PC-3 (cell line): ENCODE measurements around the gene UBASH3B. TPM values are rescaled to one million over a fixed set of nuclear protein-coding genes. Genes with fewer than 3 reads are reported as not detected.
A peak's percentile ranks its signal among the peaks of the same experiment; 100 is the strongest.
"Not testable (repeated sequence)": the region's sequence is repeated elsewhere in the genome, so short reads cannot be mapped to it uniquely, and the experiment has no call there.

Experiments
- ATAC-seq: fragments of 200-7000 bp; cut with Tn5 transposase; 2 replicates; pipeline ENCODE4 v1.9.1; 2020; ENCODE audit warnings: mild to moderate bottlenecking, moderate library complexity
- Bru-seq: library from RNA; stranded (reverse); fragments of 400-500 nt; gene quantifications from one replicate; lab custom pipeline; 2021; lab: Mats Ljungman, UMichigan
- BruChase-seq, 2 experiments: library from RNA; stranded (reverse); fragments of 400-500 nt; gene quantifications; one replicate each; lab custom pipeline; 2021; lab: Mats Ljungman, UMichigan
- BruUV-seq: library from RNA; stranded (reverse); fragments of 400-500 nt; replicated peaks from 2 replicates; lab custom pipeline; 2021; lab: Mats Ljungman, UMichigan
- CTCF ChIA-PET: fragments of 300-600 bp; sonication (Branson Sonifier 250); formaldehyde crosslinking; loops from one replicate; lab custom pipeline; 2022; ENCODE audit warnings: antibody characterized with exemption; lab: Charles Lee
- POLR2A ChIA-PET: fragments of 300-600 bp; sonication (Branson Sonifier 250); formaldehyde crosslinking; loops from one replicate; lab custom pipeline; 2022; ENCODE audit warnings: antibody characterized with exemption; ENCODE audit not compliant: unreplicated experiment; lab: Charles Lee
- DNase-seq: peaks from one replicate; pipeline ENCODE4 v3.0.0-alpha.2; 2015
- H2AFZ ChIP-seq: fragments of 300-600 bp; sonication (generic); 2 replicates; pipeline ENCODE4 v1.6.0; 2016; ENCODE audit warnings: antibody characterized with exemption, low read length
- H3F3A ChIP-seq: fragments of 300-600 bp; sonication (generic); one replicate; pipeline ENCODE4 v1.6.0; 2017; ENCODE audit warnings: antibody characterized with exemption, low read length, control low read depth, mild to moderate bottlenecking; ENCODE audit not compliant: unreplicated experiment
- H3K27ac ChIP-seq: fragments of 300-600 bp; sonication (generic); 2 replicates; pipeline ENCODE4 v1.5.1; 2016; ENCODE audit warnings: mild to moderate bottlenecking, low read length
- H3K27me3 ChIP-seq: fragments of 300-600 bp; sonication (generic); 2 replicates; pipeline ENCODE4 v1.6.1; 2016; ENCODE audit warnings: low read length, mixed read lengths
- H3K36me3 ChIP-seq: fragments of 300-600 bp; sonication (generic); 2 replicates; pipeline ENCODE4 v1.6.1; 2016; ENCODE audit warnings: low read depth, mixed run types, low read length, mixed read lengths
- H3K4me1 ChIP-seq: fragments of 300-600 bp; sonication (generic); 2 replicates; pipeline ENCODE4 v1.5.1; 2016; ENCODE audit warnings: low read length; ENCODE audit not compliant: insufficient read depth
- H3K4me2 ChIP-seq: fragments of 300-600 bp; sonication (generic); 2 replicates; pipeline ENCODE4 v1.6.0; 2016; ENCODE audit warnings: low read length
- H3K4me3 ChIP-seq: fragments of 300-600 bp; sonication (generic); 2 replicates; pipeline ENCODE4 v1.5.1; 2016; ENCODE audit warnings: mild to moderate bottlenecking, low read length, mixed read lengths
- H3K79me2 ChIP-seq: fragments of 300-600 bp; sonication (generic); 2 replicates; pipeline ENCODE4 v1.6.1; 2017; ENCODE audit warnings: low read length, mixed read lengths
- H3K9ac ChIP-seq: fragments of 300-600 bp; sonication (generic); 2 replicates; pipeline ENCODE4 v1.6.0; 2016; ENCODE audit warnings: mild to moderate bottlenecking, low read length
- H3K9me2 ChIP-seq: fragments of 300-600 bp; sonication (generic); replicated peaks from 2 replicates; pipeline ENCODE4 v1.6.1; 2016; ENCODE audit warnings: mixed run types, low read length, mixed read lengths
- H3K9me3 ChIP-seq: fragments of 300-600 bp; sonication (generic); 2 replicates; pipeline ENCODE4 v1.6.1; 2016; ENCODE audit warnings: low read length, mixed read lengths
- H4K20me1 ChIP-seq: fragments of 300-600 bp; sonication (generic); 2 replicates; pipeline ENCODE4 v1.6.1; 2016; ENCODE audit warnings: low read length, mixed read lengths
- EZH2 ChIP-seq: fragments of 300-600 bp; sonication (generic); IDR thresholded peaks from one replicate; pipeline ENCODE4 v1.6.1; 2017; ENCODE audit warnings: antibody characterized with exemption, mild to moderate bottlenecking, low read length; ENCODE audit not compliant: unreplicated experiment
- EZH2phosphoT487 ChIP-seq: fragments of 300-600 bp; sonication (generic); IDR thresholded peaks from 2 replicates; pipeline ENCODE4 v1.6.1; 2018; ENCODE audit warnings: mild to moderate bottlenecking, antibody characterized with exemption, low read length, borderline replicate concordance
- intact Hi-C: fragments of 100-400 bp; cut with micrococcal nuclease; formaldehyde crosslinking; loops from 2 replicates; pipeline ENCODE4 v1.9.0; 2023
- long read RNA-seq: library from polyadenylated mRNA; unstranded; transcript quantifications from one replicate; pipeline ENCODE4 v2.0.0, GENCODE V29; 2021; ENCODE audit not compliant: unreplicated experiment
- total RNA-seq: library from RNA; depleted of rRNA; stranded (reverse); fragments of >200 nt; gene quantifications from 2 replicates; pipeline ENCODE4 v1.2.3, GENCODE V29; 2014; rRNA removed
- TF ChIP-seq, protein P1 (sequence below): fragments of 300-600 bp; sonication (generic); conservative IDR thresholded peaks from 2 replicates; pipeline ENCODE4 v1.5.1; 2017; ENCODE audit warnings: antibody characterized with exemption, low read depth, mild to moderate bottlenecking, low read length

Gene UBASH3B, protein sequence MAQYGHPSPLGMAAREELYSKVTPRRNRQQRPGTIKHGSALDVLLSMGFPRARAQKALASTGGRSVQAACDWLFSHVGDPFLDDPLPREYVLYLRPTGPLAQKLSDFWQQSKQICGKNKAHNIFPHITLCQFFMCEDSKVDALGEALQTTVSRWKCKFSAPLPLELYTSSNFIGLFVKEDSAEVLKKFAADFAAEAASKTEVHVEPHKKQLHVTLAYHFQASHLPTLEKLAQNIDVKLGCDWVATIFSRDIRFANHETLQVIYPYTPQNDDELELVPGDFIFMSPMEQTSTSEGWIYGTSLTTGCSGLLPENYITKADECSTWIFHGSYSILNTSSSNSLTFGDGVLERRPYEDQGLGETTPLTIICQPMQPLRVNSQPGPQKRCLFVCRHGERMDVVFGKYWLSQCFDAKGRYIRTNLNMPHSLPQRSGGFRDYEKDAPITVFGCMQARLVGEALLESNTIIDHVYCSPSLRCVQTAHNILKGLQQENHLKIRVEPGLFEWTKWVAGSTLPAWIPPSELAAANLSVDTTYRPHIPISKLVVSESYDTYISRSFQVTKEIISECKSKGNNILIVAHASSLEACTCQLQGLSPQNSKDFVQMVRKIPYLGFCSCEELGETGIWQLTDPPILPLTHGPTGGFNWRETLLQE
- total RNA-seq (148 and 178 TPM in 2 replicates), Bru-seq, nascent RNA (percentile 83 among the genes with signal in this experiment), BruChase-seq, experiment 1, labeled RNA remaining after a 6-hour chase (percentile 82 among the genes with signal in this experiment), BruChase-seq, experiment 2, labeled RNA remaining after a 2-hour chase (percentile 80 among the genes with signal in this experiment)
- long read RNA-seq, full-length matches to known transcripts, result 14 of 28 reads
- long read RNA-seq, partial matches to known transcripts, result 8 of 28 reads
- long read RNA-seq, other reads (novel, unspliced or antisense), result 6 of 28 reads

DNA sequence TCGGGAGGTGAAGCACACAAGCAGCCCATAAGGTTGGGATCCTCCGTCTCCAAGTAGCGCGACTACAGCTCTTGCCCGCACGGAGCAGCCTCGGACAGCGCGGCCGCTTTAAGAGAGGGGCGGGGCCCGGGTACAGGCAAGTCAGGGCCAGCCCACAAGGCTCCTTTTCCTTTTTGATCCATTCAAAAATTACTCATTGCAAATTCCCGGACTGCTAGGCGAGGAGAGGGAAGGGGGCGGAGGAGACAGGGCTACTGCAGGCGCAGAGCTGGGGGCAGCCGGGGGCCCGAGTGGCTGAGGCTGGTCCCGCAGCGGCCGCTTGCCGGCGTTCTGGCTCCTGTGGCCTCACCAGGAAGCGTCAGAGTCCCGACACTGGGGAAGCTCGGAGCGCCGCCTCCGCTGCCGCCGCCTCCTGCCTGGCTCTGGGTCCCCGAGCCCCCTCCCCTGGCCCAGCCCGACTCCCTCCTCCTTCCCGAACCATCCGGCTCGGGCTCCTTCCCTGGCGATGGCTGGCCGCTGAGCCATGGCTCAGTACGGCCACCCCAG lies at the start of gene UBASH3B:
TSS of gene UBASH3B (plus strand) at position 196 of the 546 bp plus-strand sequence. CDS start at position 524, 328 bp downstream.
- Histone ChIP-seq H3K4me3 (peak within 1 kb of the TSS; percentile 78), H3K9me3 (no peaks in the 10 kb centered on the region), H3K4me2 (peak within 1 kb of the TSS; percentile 79), H3K27ac (peak within 1 kb of the TSS; percentile 76), H3K27me3 (no peaks in the 10 kb centered on the region), H2AFZ (peak within 1 kb of the TSS; percentile 86), H3K36me3 (peaks cover 5% of the 10 kb centered on the region; the same call in 1 of the 2 replicates), H3F3A (no peaks in the 10 kb centered on the region), H4K20me1 (peaks cover 11% of the 10 kb centered on the region; the same call in 1 of the 2 replicates), H3K9ac (peak within 1 kb of the TSS; percentile 83), H3K79me2 (peaks cover 49% of the 10 kb centered on the region), H3K4me1 (peaks cover 37% of the 10 kb centered on the region), H3K9me2 (no peaks in the 10 kb centered on the region)
- DNase-seq, result peak; percentile 96
- POLR2A ChIA-PET, result interaction anchor here (0.5 to 1.1 kb wide), 5 partner anchors 9 to 1421 kb away, joined by 3 to 8 read pairs (median 3); no protein-coding TSS in a partner anchor
- intact Hi-C loops, result loop anchor here (1.0 to 5.0 kb wide), 6 partner anchors 13 to 99 kb away; no protein-coding TSS in a partner anchor
- peak; percentile 80 for ATAC-seq
- CTCF ChIA-PET, result interaction anchor here (0.5 to 1.7 kb wide), 5 partner anchors 14 to 126 kb away, joined by 4 to 15 read pairs (median 6); no protein-coding TSS in a partner anchor
- BruUV-seq, result no TSS peak
- TF ChIP-seq EZH2, result no peak
- TF ChIP-seq, protein P1, sequence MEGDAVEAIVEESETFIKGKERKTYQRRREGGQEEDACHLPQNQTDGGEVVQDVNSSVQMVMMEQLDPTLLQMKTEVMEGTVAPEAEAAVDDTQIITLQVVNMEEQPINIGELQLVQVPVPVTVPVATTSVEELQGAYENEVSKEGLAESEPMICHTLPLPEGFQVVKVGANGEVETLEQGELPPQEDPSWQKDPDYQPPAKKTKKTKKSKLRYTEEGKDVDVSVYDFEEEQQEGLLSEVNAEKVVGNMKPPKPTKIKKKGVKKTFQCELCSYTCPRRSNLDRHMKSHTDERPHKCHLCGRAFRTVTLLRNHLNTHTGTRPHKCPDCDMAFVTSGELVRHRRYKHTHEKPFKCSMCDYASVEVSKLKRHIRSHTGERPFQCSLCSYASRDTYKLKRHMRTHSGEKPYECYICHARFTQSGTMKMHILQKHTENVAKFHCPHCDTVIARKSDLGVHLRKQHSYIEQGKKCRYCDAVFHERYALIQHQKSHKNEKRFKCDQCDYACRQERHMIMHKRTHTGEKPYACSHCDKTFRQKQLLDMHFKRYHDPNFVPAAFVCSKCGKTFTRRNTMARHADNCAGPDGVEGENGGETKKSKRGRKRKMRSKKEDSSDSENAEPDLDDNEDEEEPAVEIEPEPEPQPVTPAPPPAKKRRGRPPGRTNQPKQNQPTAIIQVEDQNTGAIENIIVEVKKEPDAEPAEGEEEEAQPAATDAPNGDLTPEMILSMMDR, result no peak
- TF ChIP-seq EZH2phosphoT487, result no peak

DNA sequence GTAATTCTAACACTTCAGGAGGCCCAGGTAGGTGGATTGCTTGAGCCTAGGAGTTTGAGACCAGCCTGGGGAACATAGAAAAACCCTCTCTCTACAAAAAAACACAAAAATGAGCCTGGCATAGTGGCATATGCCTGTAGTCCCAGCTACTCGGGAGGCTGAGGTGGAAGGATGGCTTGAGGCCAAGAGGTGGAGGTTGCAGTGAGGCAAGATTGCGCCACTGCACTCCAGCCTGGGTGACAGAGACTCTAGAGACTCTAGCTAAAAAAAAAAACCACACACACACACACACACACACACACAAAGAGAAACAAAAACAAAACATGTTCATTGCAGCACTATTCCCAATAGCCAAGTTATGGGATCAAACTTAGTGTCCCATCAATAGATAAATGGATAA lies 48.4 kb upstream of the UBASH3B start:
- H3K9me3 ChIP-seq, H3K9me2 ChIP-seq, H3K27ac ChIP-seq, BruUV-seq, DNase-seq, intact Hi-C loops, ATAC-seq, H2AFZ ChIP-seq, H3K27me3 ChIP-seq, H3F3A ChIP-seq, H3K79me2 ChIP-seq, H3K4me2 ChIP-seq, POLR2A ChIA-PET, CTCF ChIA-PET, H3K4me3 ChIP-seq, H3K36me3 ChIP-seq, H4K20me1 ChIP-seq, H3K4me1 ChIP-seq, H3K9ac ChIP-seq: not testable (repeated sequence)
